Left ventricle myocardium inferior (tissue), 1 donor: ENCODE data around the gene SERPINB6. TPM values are rescaled to one million over a fixed set of nuclear protein-coding genes. Genes with fewer than 3 reads are reported as not detected.

ENCODE experiments used
- DNase-seq: peaks from one replicate; pipeline ENCODE4 v3.0.0-alpha.2; 2020
- H3K27ac ChIP-seq: fragments of 200-600 bp; replicated peaks from 2 replicates; pipeline ENCODE4 v1.8.0; 2021
- H3K27me3 ChIP-seq: fragments of 200-600 bp; 2 replicates; pipeline ENCODE4 v1.8.0; 2021; ENCODE audit warnings: low read depth
- H3K36me3 ChIP-seq: fragments of 200-600 bp; 2 replicates; pipeline ENCODE4 v1.8.0; 2021
- H3K4me1 ChIP-seq: fragments of 200-600 bp; 2 replicates; pipeline ENCODE4 v1.8.0; 2021
- H3K4me3 ChIP-seq: fragments of 200-600 bp; 2 replicates; pipeline ENCODE4 v1.8.0; 2021; ENCODE audit warnings: mild to moderate bottlenecking, moderate library complexity
- H3K9me3 ChIP-seq: fragments of 200-600 bp; replicated peaks from 2 replicates; pipeline ENCODE4 v1.8.0; 2021
- CTCF ChIP-seq: fragments of 200-600 bp; IDR thresholded peaks from 2 replicates; pipeline ENCODE4 v1.8.0; 2021; ENCODE audit warnings: antibody characterized with exemption, mild to moderate bottlenecking, borderline replicate concordance
- intact Hi-C: fragments of 100-400 bp; cut with micrococcal nuclease; formaldehyde crosslinking; loops from one replicate; pipeline ENCODE4 v1.11.0; 2022
- total RNA-seq: library from RNA; stranded (reverse); fragmentation: NEBNext Ultra II Directional; extraction: Animal tissue kit (Norgen Biotek cat#: 25700); gene quantifications from one replicate; pipeline ENCODE4 v1.2.1, GENCODE V29; 2021
- donor health status: DM: no; HTN: yes; CAD: no; lungs with severe emphysema.

The SERPINB6 gene
- total RNA-seq, 1 donor from 2014 or later = 233 TPM

GRCh38 chr6:2900821-2901644, 70.3 kb downstream of the SERPINB6 start:
- intact Hi-C loops = no loop called here
- Histone ChIP-seq H3K27ac (peak overlapping the region; percentile 2), H3K27me3 (no peaks in the 10 kb centered on the region), H3K9me3 (no peaks in the 10 kb centered on the region), H3K4me1 (peaks cover 52% of the 10 kb centered on the region), H3K4me3 (peak overlapping the region; percentile 95), H3K36me3 (peaks cover 42% of the 10 kb centered on the region)
- DNase-seq = no peak
- no peak for TF ChIP-seq CTCF

GRCh38 chr6:2900221-2900807, 71.1 kb downstream of the SERPINB6 start:
- no peak for TF ChIP-seq CTCF
- H3K27ac ChIP-seq = peak overlapping the region; percentile 2
- no peak for DNase-seq
- no peaks in the 10 kb centered on the region for H3K9me3 ChIP-seq
- intact Hi-C loops = no loop called here
- H3K4me1 ChIP-seq = peaks cover 45% of the 10 kb centered on the region
- H3K27me3 ChIP-seq = no peaks in the 10 kb centered on the region
- peak overlapping the region; percentile 95 for H3K4me3 ChIP-seq
- peaks cover 49% of the 10 kb centered on the region for H3K36me3 ChIP-seq

- intact Hi-C loops = no loop called here
These were observed 71.8 kb downstream of the SERPINB6 start for GRCh38 chr6:2899596-2899995.

More at GRCh38 chr6:2899596-2899995, 71.8 kb downstream of the SERPINB6 start:
- Histone ChIP-seq H3K27me3 (no peaks in the 10 kb centered on the region), H3K4me3 (no peak overlapping the region), H3K36me3 (peaks cover 56% of the 10 kb centered on the region), H3K27ac (no peak overlapping the region), H3K4me1 (peaks cover 41% of the 10 kb centered on the region), H3K9me3 (no peaks in the 10 kb centered on the region)
- no peak for DNase-seq
- no peak for TF ChIP-seq CTCF

Other genes starting within 250 kb of the SERPINB6 start
- 1.2 TPM for gene MYLK4, start 220.6 kb downstream of the SERPINB6 start, total RNA-seq
- gene WRNIP1, start 206.2 kb downstream of the SERPINB6 start, total RNA-seq = 39.4 TPM
- gene SERPINB1, start 129.7 kb downstream of the SERPINB6 start, total RNA-seq = 23.4 TPM
- 3.5 TPM for gene SERPINB9, start 68.3 kb downstream of the SERPINB6 start, total RNA-seq
- gene NQO2, start 28.3 kb upstream of the SERPINB6 start, total RNA-seq = 51.1 TPM
- gene RIPK1, start 96.9 kb upstream of the SERPINB6 start, total RNA-seq = 6.2 TPM
- 15.5 TPM for gene BPHL, start 147.1 kb upstream of the SERPINB6 start, total RNA-seq
- gene TUBB2A, start 186.0 kb upstream of the SERPINB6 start, total RNA-seq = 13.9 TPM